ENCODE measurements around the gene CAPZB. TPM values are rescaled to one million over a fixed set of nuclear protein-coding genes. Genes with fewer than 3 reads are reported as not detected.
A peak's percentile ranks its signal among the peaks of the same experiment; 100 is the strongest.

The CAPZB gene
- total RNA-seq, 1 experiment from 2014 or later, result 348 TPM

- Histone ChIP-seq H2AFZ (ENCODE audit: low read length) (no peak overlapping the region), H2BK5ac (ENCODE audit: insufficient read length, low read length) (no peak overlapping the region), H3K79me1 (ENCODE audit: insufficient read depth, low read depth, low read length, poor library complexity, severe bottlenecking) (no peaks in the 10 kb centered on the region), H3K56ac (ENCODE audit: insufficient read length, low read depth, low read length) (no peak overlapping the region), H3K14ac (ENCODE audit: insufficient read depth, low read length) (no peak overlapping the region), H4K20me1 (ENCODE audit: control insufficient read depth, insufficient read depth, insufficient read length) (no peaks in the 10 kb centered on the region), H3T11ph (ENCODE audit: low read length) (no peak overlapping the region), H2BK15ac (ENCODE audit: low read depth, low read length) (no peak overlapping the region), H3K9ac (ENCODE audit: extremely low read depth, insufficient read length, low read length) (no peak overlapping the region), H3K27me3 (ENCODE audit: insufficient read depth, low read length) (no peaks in the 10 kb centered on the region), H3K79me2 (ENCODE audit: insufficient read depth, low read length) (no peaks in the 10 kb centered on the region), H4K8ac (replicated peaks; ENCODE audit: insufficient read length, low read depth, low read length) (no peak overlapping the region), H2BK120ac (ENCODE audit: low read depth, low read length, poor library complexity, severe bottlenecking) (no peak overlapping the region), H3K4me2 (ENCODE audit: insufficient read depth, insufficient read length, low read length) (no peak overlapping the region), H2BK20ac (ENCODE audit: low read depth, low read length, poor library complexity, severe bottlenecking) (no peak overlapping the region), H3K4ac (ENCODE audit: low read depth, low read length) (no peak overlapping the region), H2AK5ac (ENCODE audit: insufficient read length, low read length) (no peak overlapping the region), H3K9me3 (ENCODE audit: control insufficient read depth, low read depth, low read length) (no peaks in the 10 kb centered on the region), H3K27ac (ENCODE audit: insufficient read length, low read depth, low read length) (no peak overlapping the region), H4K91ac (ENCODE audit: insufficient read length, low read depth, low read length) (no peak overlapping the region), H2BK12ac (ENCODE audit: insufficient read length, low read depth, low read length) (no peak overlapping the region), H3K4me1 (ENCODE audit: insufficient read depth, low read length) (0 out of 2 replicates have a peak, but pooled peaks cover 3% of the 10 kb centered on the region), H3K23ac (ENCODE audit: insufficient read length, low read depth, low read length) (no peak overlapping the region), H3K23me2 (ENCODE audit: insufficient read length, low read depth, low read length, poor library complexity, severe bottlenecking) (no peaks in the 10 kb centered on the region), H3K18ac (ENCODE audit: insufficient read length, low read depth, low read length) (no peak overlapping the region), H4K5ac (ENCODE audit: insufficient read length, low read depth, low read length) (no peak overlapping the region)
- H3K9me3 Mint-ChIP-seq, result no peaks in the 10 kb centered on the region
- no CpG with 5 or more reads among the region's 10 CpGs for WGBS (ENCODE audit: extremely low coverage, insufficient read length, low lambda C conversion rate)
- no peak overlapping the region for H3K4me3 Mint-ChIP-seq
- H3K36me3 Mint-ChIP-seq (ENCODE audit: insufficient read depth in 1 of 3, low read depth in 3 of 3), result peaks cover 33 to 67% (median 61%) of the 10 kb centered on the region in 3 experiments
- peaks cover 22 to 32% of the 10 kb centered on the region in 2 experiments for H3K4me1 Mint-ChIP-seq
- no peaks in the 10 kb centered on the region; the same call in none of the 2 replicates for H3K27me3 Mint-ChIP-seq (ENCODE audit: low read depth)
- TF ChIP-seq CTCF (conservative IDR thresholded peaks at IDR 0.05), result no peak
- DNase-seq, result no peak
- peak overlapping the region; percentile 31 to 53 (median 52); a peak in 3 of 7 replicates for H3K27ac Mint-ChIP-seq
Measured at GRCh38 chr1:19351873-19352272, 133.5 kb downstream of the CAPZB start.

Data from H9 (cell line).